Endothelial cell of umbilical vein (primary cell): ENCODE measurements around the gene HTRA1. TPM values are rescaled to one million over a fixed set of nuclear protein-coding genes. Genes with fewer than 3 reads are reported as not detected.
A peak's percentile ranks its signal among the peaks of the same experiment; 100 is the strongest.

ENCODE experiments used
- BruUV-seq: library from RNA; stranded (reverse); fragments of 400-500 nt; replicated peaks from 2 replicates; lab custom pipeline; 2021; lab: Mats Ljungman, UMichigan
- CTCF ChIA-PET: fragments of 300-600, 350-600 bp; sonication (Branson Sonifier 250); formaldehyde crosslinking; loops from one replicate; lab custom pipeline; 2021; ENCODE audit warnings: antibody characterized with exemption, inconsistent platforms; lab: Charles Lee
- POLR2A ChIA-PET: fragments of 300-600, 350-600 bp; sonication (Branson Sonifier 250); formaldehyde crosslinking; loops from one replicate; lab custom pipeline; 2021; ENCODE audit warnings: antibody characterized with exemption, inconsistent platforms; lab: Charles Lee
- DNase-seq: peaks from one replicate; pipeline ENCODE4 v3.0.0-alpha.2; 2011; ENCODE audit warnings: low read depth, low spot score
- FAIRE-seq: peaks from 2 replicates; lab custom pipeline; 2011; peaks lifted over from hg19 to GRCh38; lab: Jason Lieb, UNC
- H2AFZ ChIP-seq: 2 replicates; pipeline ENCODE4 v1.6.0; 2012; ENCODE audit warnings: low read depth, low read length, control low read depth, inconsistent platforms
- H3K27ac ChIP-seq: 2 replicates; pipeline ENCODE4 v1.5.1; 2011; ENCODE audit warnings: low read depth, mild to moderate bottlenecking, control low read depth, low read length, moderate library complexity; ENCODE audit not compliant: insufficient read depth
- H3K27me3 ChIP-seq, 2 experiments: 2 replicates each; pipeline versions ENCODE4 v1.6.0 to v1.6.1; 2011; ENCODE audit warnings: low read length in 2 of 2, mixed read lengths in 1 of 2; ENCODE audit not compliant: control insufficient read depth in 2 of 2, insufficient read depth in 2 of 2
- H3K36me3 ChIP-seq, 2 experiments: 2 replicates in 1 of 2; 3 replicates in 1 of 2; pipeline ENCODE4 v1.5.1; 2011; ENCODE audit warnings: low read length in 2 of 2, mild to moderate bottlenecking in 1 of 2, moderate library complexity in 1 of 2; ENCODE audit not compliant: control insufficient read depth in 2 of 2, insufficient read depth in 2 of 2; ENCODE audit errors: extremely low read depth in 1 of 2
- H3K4me1 ChIP-seq: 3 replicates; pipeline ENCODE4 v1.5.1; 2011; ENCODE audit warnings: mild to moderate bottlenecking, low read length; ENCODE audit not compliant: control insufficient read depth, insufficient read depth; ENCODE audit errors: extremely low read depth
- H3K4me2 ChIP-seq: 2 replicates; pipeline ENCODE4 v1.6.1; 2011; ENCODE audit warnings: low read length, control low read depth, mixed read lengths; ENCODE audit not compliant: insufficient read depth
- H3K4me3 ChIP-seq, 3 experiments: fragments of 200-600 bp in 1 of 3; sonication (generic), shearing (Covaris generic) in 1 of 3; replicated peaks in 1 of 3; 2 replicates each; pipeline ENCODE4 v1.5.1; 2011 to 2016; ENCODE audit warnings: control low read depth in 3 of 3, low read length in 3 of 3, mild to moderate bottlenecking in 2 of 3, inconsistent platforms in 1 of 3, low read depth in 1 of 3, moderate library complexity in 1 of 3; ENCODE audit not compliant: insufficient read depth in 1 of 3
- H3K79me2 ChIP-seq: 2 replicates; pipeline ENCODE4 v1.6.0; 2012; ENCODE audit warnings: low read length, inconsistent platforms; ENCODE audit not compliant: control insufficient read depth, insufficient read depth
- H3K9ac ChIP-seq: replicated peaks from 2 replicates; pipeline ENCODE3; 2011; ENCODE audit warnings: low read length, control low read depth; ENCODE audit not compliant: insufficient read depth; ENCODE audit errors: extremely low read depth
- H3K9me1 ChIP-seq: replicated peaks from 3 replicates; pipeline ENCODE4 v1.6.0; 2011; ENCODE audit warnings: mild to moderate bottlenecking, low read length; ENCODE audit not compliant: control insufficient read depth, insufficient read depth; ENCODE audit errors: extremely low read depth
- H3K9me3 ChIP-seq: replicated peaks from 2 replicates; pipeline ENCODE4 v1.5.1; 2012; ENCODE audit warnings: low read length, inconsistent platforms; ENCODE audit not compliant: control insufficient read depth, insufficient read depth
- H4K20me1 ChIP-seq: replicated peaks from 2 replicates; pipeline ENCODE3; 2011; ENCODE audit warnings: mild to moderate bottlenecking, low read length; ENCODE audit not compliant: control insufficient read depth, insufficient read depth; ENCODE audit errors: extremely low read depth
- EZH2 ChIP-seq: IDR thresholded peaks from 2 replicates; pipeline ENCODE4 v1.6.1; 2012; ENCODE audit warnings: borderline replicate concordance, low read depth, mild to moderate bottlenecking, moderate library complexity, low read length, inconsistent platforms; ENCODE audit not compliant: severe bottlenecking
- FOS ChIP-seq: IDR thresholded peaks from 2 replicates; pipeline ENCODE4 v1.6.1; 2011; ENCODE audit warnings: mild to moderate bottlenecking, low read length, moderate library complexity, borderline replicate concordance; ENCODE audit not compliant: insufficient read depth
- GATA2 ChIP-seq: IDR thresholded peaks from 2 replicates; pipeline ENCODE4 v1.7.0; 2011; ENCODE audit warnings: low read depth, mild to moderate bottlenecking, moderate library complexity, mixed read lengths, low read length; ENCODE audit not compliant: insufficient read length, insufficient read depth
- JUN ChIP-seq: IDR thresholded peaks from 2 replicates; pipeline ENCODE4 v1.6.1; 2011; ENCODE audit warnings: borderline replicate concordance, low read depth; ENCODE audit not compliant: insufficient read length, insufficient read depth
- MYC ChIP-seq: IDR thresholded peaks from one replicate; pipeline ENCODE4 v1.6.1; 2011; ENCODE audit warnings: mild to moderate bottlenecking, low read depth, low read length
- POLR2A ChIP-seq: IDR thresholded peaks from 2 replicates; pipeline ENCODE4 v1.6.1; 2012; ENCODE audit warnings: low read depth, mild to moderate bottlenecking, control low read depth, low read length
- POLR2AphosphoS5 ChIP-seq: IDR thresholded peaks from 2 replicates; pipeline ENCODE4 v1.6.1; 2012; ENCODE audit warnings: low read depth, mild to moderate bottlenecking, control low read depth, low read length, moderate library complexity; ENCODE audit not compliant: insufficient read depth
- dilution Hi-C: fragments of 300-500 bp; cut with MboI; formaldehyde crosslinking; loops from one replicate; pipeline ENCODE4 v1.15.0; 2019; ENCODE audit warnings: low sequenced_read_pairs; ENCODE audit not compliant: extremely low pct_ligation_motif_present
- intact Hi-C: fragments of 100-400 bp; cut with micrococcal nuclease; formaldehyde crosslinking; loops from one replicate; pipeline ENCODE4 v1.10.0; 2022
- polyA plus RNA-seq, 4 experiments: library from polyadenylated mRNA; depleted of rRNA in 3 of 4; stranded (reverse) in 3 of 4; unstranded in 1 of 4; fragments of >200 nt; gene quantifications; 2 replicates each; pipeline versions ENCODE4 v1.2.1 to v1.2.3, GENCODE V29; 2011 to 2012; ENCODE audit warnings: missing spikeins in 1 of 4
- total RNA-seq: library from RNA; stranded (reverse); gene quantifications from 2 replicates; pipeline ENCODE4 v1.2.3, GENCODE V29; 2021
- TF ChIP-seq, protein P1 (sequence below), 2 donors: IDR thresholded peaks; 1 replicate in 1 of 2; 2 replicates in 1 of 2; pipeline ENCODE4 v1.5.1; 2011; ENCODE audit warnings: low read length in 2 of 2, mild to moderate bottlenecking in 2 of 2, moderate library complexity in 2 of 2, control low read depth in 1 of 2, inconsistent platforms in 1 of 2, low read depth in 1 of 2; ENCODE audit not compliant: insufficient read depth in 1 of 2; ENCODE audit errors: extremely low read depth in 1 of 2
- TF ChIP-seq, protein P2 (sequence below): IDR thresholded peaks from 2 replicates; pipeline ENCODE4 v1.6.1; 2011; ENCODE audit not compliant: insufficient read depth, insufficient read length

HTRA1 gene
- total and polyA plus RNA-seq, 2 donors (not counting 3 experiments of a cell fraction or from before 2014, with no cell fraction given) = 192 to 270 TPM

DNA sequence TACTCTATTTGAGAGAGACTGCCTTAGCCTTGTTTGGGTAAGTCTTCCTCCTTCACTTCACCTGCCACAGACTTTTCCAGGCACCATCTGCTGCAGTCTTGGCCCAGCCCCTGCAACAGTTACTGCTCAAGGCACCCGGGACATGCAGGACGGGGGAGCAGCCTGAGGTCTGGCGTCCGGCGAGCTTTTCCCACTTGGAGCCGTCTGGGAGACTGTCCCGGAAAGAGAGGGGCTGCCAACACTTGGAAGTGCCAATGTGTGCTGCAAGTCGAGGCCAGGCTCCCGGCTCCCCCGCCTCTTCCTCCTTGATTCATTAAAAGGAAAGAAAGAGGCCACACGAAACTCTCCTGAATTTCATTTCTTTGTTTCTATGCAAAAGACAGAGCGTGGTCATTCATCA is 13.7 kb downstream of the HTRA1 start:
- peak; percentile 24 for TF ChIP-seq POLR2AphosphoS5
- TF ChIP-seq FOS = no peak
- TF ChIP-seq MYC = no peak
- TF ChIP-seq JUN = no peak
- H2AFZ ChIP-seq = no peak overlapping the region
- H3K4me3 ChIP-seq = peak overlapping the region in 1 of 3 experiments; percentile 15
- H3K27me3 ChIP-seq = no peaks in the 10 kb centered on the region
- no peaks in the 10 kb centered on the region for H3K9me1 ChIP-seq
- H3K79me2 ChIP-seq = peaks cover 12% of the 10 kb centered on the region
- peak overlapping the region; percentile 97 for H3K27ac ChIP-seq
- ChIA-PET POLR2A (interaction anchor here (1.1 to 2.9 kb wide), 2 partner anchors 20 to 36 kb away, joined by 3 to 15 read pairs; no protein-coding TSS in a partner anchor), CTCF (interaction anchor here (0.8 to 2.8 kb wide), 6 partner anchors 20 to 207 kb away, joined by 3 to 14 read pairs (median 4); no protein-coding TSS in a partner anchor)
- H3K9me3 ChIP-seq = no peaks in the 10 kb centered on the region
- dilution Hi-C loops = no loop called here
- DNase-seq (peak; percentile 69), FAIRE-seq (peak; percentile 46)
- no peaks in the 10 kb centered on the region for H3K36me3 ChIP-seq
- peak overlapping the region; percentile 57 for H3K4me2 ChIP-seq
- H4K20me1 ChIP-seq = no peaks in the 10 kb centered on the region
- peaks cover 38% of the 10 kb centered on the region for H3K4me1 ChIP-seq
- no TSS peak for BruUV-seq
- H3K9ac ChIP-seq = peak overlapping the region; percentile 86
- intact Hi-C loops = no loop called here

DNA sequence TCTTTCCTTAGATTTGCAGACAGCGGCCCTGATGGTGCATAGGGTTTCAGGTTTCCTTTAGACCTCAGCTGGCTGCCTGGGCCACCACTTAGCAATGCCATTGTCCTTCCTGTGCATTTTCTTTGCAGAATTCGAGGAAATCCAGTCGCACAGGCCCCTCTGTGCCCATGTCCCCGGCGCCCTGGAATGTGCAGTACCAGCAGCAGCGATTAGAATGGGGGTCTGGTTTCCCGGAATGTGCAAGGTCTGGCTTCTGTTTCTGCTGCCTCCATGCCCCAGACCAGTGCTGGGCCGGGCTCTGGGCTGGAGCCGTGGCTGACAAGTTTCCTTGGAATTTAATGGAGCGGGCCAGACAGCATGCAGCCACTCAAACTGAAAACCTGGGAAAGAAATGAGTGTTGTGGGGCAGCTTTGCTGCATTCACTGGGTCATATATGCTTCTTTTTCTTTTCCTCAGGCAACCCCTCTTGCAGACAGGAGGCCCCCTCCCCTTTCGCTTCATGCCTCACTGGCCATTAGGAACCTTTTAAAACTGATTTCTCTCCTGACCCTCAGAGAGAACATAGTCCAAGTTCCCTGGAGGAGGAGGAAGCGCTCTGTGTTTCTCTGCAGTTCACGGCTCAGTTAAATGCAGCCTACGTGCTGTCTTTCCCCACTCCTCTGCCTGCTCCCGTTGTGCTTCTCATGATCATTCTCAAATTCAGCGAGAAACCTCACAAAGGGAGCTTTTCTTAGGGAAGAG is 14.4 kb downstream of the HTRA1 start:
- H3K79me2 ChIP-seq = peaks cover 10% of the 10 kb centered on the region
- peaks cover 38% of the 10 kb centered on the region for H3K4me1 ChIP-seq
- POLR2A ChIA-PET = interaction anchor here (2.9 kb wide), 1 partner anchor 19 kb away, joined by 15 read pairs; no protein-coding TSS in a partner anchor
- H3K9me3 ChIP-seq = no peaks in the 10 kb centered on the region
- dilution Hi-C loops (no loop called here), intact Hi-C loops (no loop called here)
- DNase-seq (no peak), FAIRE-seq (peak; percentile 21)
- no peak overlapping the region for H3K4me2 ChIP-seq
- BruUV-seq = no TSS peak
- CTCF ChIA-PET = interaction anchor here (2.4 kb wide), 1 partner anchor 208 kb away, joined by 7 read pairs; no protein-coding TSS in a partner anchor
- no peak overlapping the region for H2AFZ ChIP-seq
- no peaks in the 10 kb centered on the region for H4K20me1 ChIP-seq
- H3K27me3 ChIP-seq = no peaks in the 10 kb centered on the region
- H3K4me3 ChIP-seq = no peak overlapping the region
- peak overlapping the region; percentile 35 for H3K9ac ChIP-seq
- H3K36me3 ChIP-seq = no peaks in the 10 kb centered on the region
- TF ChIP-seq, protein P1, sequence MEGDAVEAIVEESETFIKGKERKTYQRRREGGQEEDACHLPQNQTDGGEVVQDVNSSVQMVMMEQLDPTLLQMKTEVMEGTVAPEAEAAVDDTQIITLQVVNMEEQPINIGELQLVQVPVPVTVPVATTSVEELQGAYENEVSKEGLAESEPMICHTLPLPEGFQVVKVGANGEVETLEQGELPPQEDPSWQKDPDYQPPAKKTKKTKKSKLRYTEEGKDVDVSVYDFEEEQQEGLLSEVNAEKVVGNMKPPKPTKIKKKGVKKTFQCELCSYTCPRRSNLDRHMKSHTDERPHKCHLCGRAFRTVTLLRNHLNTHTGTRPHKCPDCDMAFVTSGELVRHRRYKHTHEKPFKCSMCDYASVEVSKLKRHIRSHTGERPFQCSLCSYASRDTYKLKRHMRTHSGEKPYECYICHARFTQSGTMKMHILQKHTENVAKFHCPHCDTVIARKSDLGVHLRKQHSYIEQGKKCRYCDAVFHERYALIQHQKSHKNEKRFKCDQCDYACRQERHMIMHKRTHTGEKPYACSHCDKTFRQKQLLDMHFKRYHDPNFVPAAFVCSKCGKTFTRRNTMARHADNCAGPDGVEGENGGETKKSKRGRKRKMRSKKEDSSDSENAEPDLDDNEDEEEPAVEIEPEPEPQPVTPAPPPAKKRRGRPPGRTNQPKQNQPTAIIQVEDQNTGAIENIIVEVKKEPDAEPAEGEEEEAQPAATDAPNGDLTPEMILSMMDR (IDR thresholded peaks at IDR 0.05; ENCODE audit: extremely low read depth in 1 of 2, insufficient read depth in 1 of 2, low read depth in 1 of 2, low read length in 2 of 2) = no peak
- TF ChIP-seq POLR2A (no peak), FOS (no peak), EZH2 (no peak), POLR2AphosphoS5 (no peak), MYC (no peak), JUN (no peak), GATA2 (no peak)
- TF ChIP-seq, protein P2, sequence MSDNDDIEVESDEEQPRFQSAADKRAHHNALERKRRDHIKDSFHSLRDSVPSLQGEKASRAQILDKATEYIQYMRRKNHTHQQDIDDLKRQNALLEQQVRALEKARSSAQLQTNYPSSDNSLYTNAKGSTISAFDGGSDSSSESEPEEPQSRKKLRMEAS = no peak
- peak overlapping the region; percentile 97 for H3K27ac ChIP-seq
- no peaks in the 10 kb centered on the region for H3K9me1 ChIP-seq
